PFSK-1 (cell line): Measurements from ENCODE around the gene LINC00305. TPM values are rescaled to one million over a fixed set of nuclear protein-coding genes. Genes with fewer than 3 reads are reported as not detected.

ENCODE experiments used
- FOXP2 ChIP-seq: optimal IDR thresholded peaks from 2 replicates; pipeline ENCODE3; 2011; ENCODE audit warnings: borderline replicate concordance, control low read depth, inconsistent platforms; ENCODE audit not compliant: insufficient read depth; ENCODE audit errors: extremely low read length, extremely low read depth
- POLR2AphosphoS5 ChIP-seq: IDR thresholded peaks from 2 replicates; pipeline ENCODE4 v1.6.1; 2012; ENCODE audit warnings: low read depth, mild to moderate bottlenecking, control low read depth, low read length, moderate library complexity
- REST ChIP-seq, 2 experiments: IDR thresholded peaks; 2 replicates each; pipeline versions ENCODE4 v1.6.1 to v1.8.0; 2011 to 2012; ENCODE audit warnings: low read depth in 2 of 2, low read length in 2 of 2, control low read depth in 1 of 2, inconsistent platforms in 1 of 2, mild to moderate bottlenecking in 1 of 2, moderate library complexity in 1 of 2; ENCODE audit not compliant: insufficient read depth in 1 of 2
- SIN3A ChIP-seq: IDR thresholded peaks from 2 replicates; pipeline ENCODE4 v1.6.1; 2012; ENCODE audit warnings: mild to moderate bottlenecking, low read length, moderate library complexity, borderline replicate concordance; ENCODE audit not compliant: insufficient read depth
- TAF1 ChIP-seq: IDR thresholded peaks from 2 replicates; pipeline ENCODE4 v1.6.1; 2012; ENCODE audit warnings: low read length, control low read depth, borderline replicate concordance; ENCODE audit not compliant: insufficient read depth
- polyA plus RNA-seq: library from polyadenylated mRNA; unstranded; fragments of >200 nt; gene quantifications from one replicate; pipeline ENCODE4 v1.2.1, GENCODE V29; 2012; ENCODE audit warnings: low read depth, missing spikeins; ENCODE audit not compliant: insufficient read length

Gene LINC00305
- not detected for polyA plus RNA-seq

DNA sequence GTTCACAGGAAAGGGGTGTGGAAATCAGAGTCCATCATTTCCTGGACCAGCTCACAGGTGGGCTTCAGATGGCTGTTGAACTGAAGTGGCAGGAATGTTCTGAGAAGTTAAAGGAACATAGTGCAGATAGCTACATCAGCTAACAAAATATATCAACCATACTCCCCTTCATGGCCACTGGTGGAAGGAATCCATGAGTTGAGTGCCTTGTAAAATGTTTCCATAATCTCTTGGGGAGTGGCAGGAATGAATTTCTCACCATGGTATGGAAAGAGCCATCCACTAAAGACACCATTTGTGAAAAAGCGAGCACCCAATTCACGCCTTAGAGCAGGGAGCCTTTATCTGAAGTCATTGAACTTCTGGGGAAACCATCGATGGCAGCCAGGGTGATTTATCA lies at the start of gene LINC00305:
Gene LINC00305, minus strand, starts transcription at position 101 of the 400 bp plus-strand sequence.
- TF ChIP-seq TAF1 (no peak), FOXP2 (no peak)

GRCh38 chr18:64191069-64191468 lies 42.2 kb upstream of the LINC00305 start:
- TF ChIP-seq REST (IDR thresholded peaks at IDR 0.05; ENCODE audit: insufficient read depth in 1 of 2, low read depth in 2 of 2, low read length in 2 of 2) (no peak), POLR2AphosphoS5 (no peak), TAF1 (no peak), SIN3A (no peak), FOXP2 (no peak)

DNA sequence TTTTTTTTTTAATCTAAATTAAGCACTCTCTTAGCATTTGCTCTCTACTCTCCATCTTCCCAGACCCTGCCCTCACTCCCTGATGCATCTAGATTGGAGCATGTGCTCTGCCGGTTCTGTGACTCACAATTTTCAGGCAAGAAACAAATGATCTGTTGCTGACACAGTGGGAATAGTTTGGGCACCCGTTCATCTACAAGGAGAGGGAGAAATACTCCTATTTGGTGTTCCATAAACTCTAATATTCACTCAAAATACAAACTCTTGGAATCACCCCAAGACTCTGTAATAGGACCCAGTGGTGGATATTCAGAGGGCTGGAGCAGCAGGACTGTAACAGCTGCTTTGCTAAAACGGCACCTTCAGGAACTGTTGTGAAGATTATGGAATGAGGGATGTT lies 37.1 kb upstream of the LINC00305 start:
- TF ChIP-seq TAF1 (no peak), SIN3A (no peak), REST (IDR thresholded peaks at IDR 0.05; ENCODE audit: insufficient read depth in 1 of 2, low read depth in 2 of 2, low read length in 2 of 2) (no peak), POLR2AphosphoS5 (no peak), FOXP2 (no peak)

- TF ChIP-seq REST (IDR thresholded peaks at IDR 0.05; ENCODE audit: insufficient read depth in 1 of 2, low read depth in 2 of 2, low read length in 2 of 2) (no peak), POLR2AphosphoS5 (no peak), TAF1 (no peak), SIN3A (no peak), FOXP2 (no peak)
These were observed 34.8 kb upstream of the LINC00305 start for GRCh38 chr18:64183665-64184064.

GRCh38 chr18:64180617-64181016 lies 31.7 kb upstream of the LINC00305 start:
- TF ChIP-seq SIN3A: no peak
- no peak for TF ChIP-seq REST (IDR thresholded peaks at IDR 0.05; ENCODE audit: insufficient read depth in 1 of 2, low read depth in 2 of 2, low read length in 2 of 2)
- TF ChIP-seq TAF1: no peak

DNA sequence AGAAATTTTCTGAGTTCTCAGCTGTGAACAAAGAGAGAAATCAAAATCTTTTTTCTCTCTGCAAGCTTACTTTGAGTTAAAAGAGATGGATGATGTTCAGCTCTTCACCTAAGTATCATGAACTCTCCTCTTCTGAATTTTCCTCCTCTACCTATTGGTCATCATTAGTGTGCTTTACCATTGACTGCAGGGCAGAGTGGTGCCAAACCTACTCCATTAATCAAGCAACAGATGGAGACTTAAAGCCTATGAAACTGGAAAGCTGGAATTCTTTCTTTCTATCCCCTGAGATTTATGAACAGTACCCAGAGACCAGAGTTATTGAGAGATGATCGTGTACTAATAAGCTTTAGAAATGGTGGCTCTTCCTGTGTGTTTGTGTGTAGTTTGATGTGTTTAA lies 31.3 kb upstream of the LINC00305 start:
- TF ChIP-seq SIN3A (no peak), REST (IDR thresholded peaks at IDR 0.05; ENCODE audit: insufficient read depth in 1 of 2, low read depth in 2 of 2, low read length in 2 of 2) (no peak), TAF1 (no peak)
